Neural cell (in vitro differentiated cells): ENCODE measurements around the gene GRID1. TPM values are rescaled to one million over a fixed set of nuclear protein-coding genes. Genes with fewer than 3 reads are reported as not detected.

Experiments used
- H2AFZ ChIP-seq: fragments of 200-600, 300-800 bp; sonication (generic), shearing (Covaris generic); 2 replicates; pipeline ENCODE4 v1.6.0; 2014; ENCODE audit warnings: low read depth, mild to moderate bottlenecking, antibody characterized with exemption, low read length, moderate library complexity
- H3F3A ChIP-seq: fragments of 200-600 bp; shearing (Covaris generic); 2 replicates; pipeline ENCODE4 v1.6.1; 2016; ENCODE audit warnings: mild to moderate bottlenecking, moderate library complexity, mixed read lengths, antibody characterized with exemption, low read length; ENCODE audit not compliant: insufficient read depth, poor library complexity, severe bottlenecking
- H3K27ac ChIP-seq: fragments of 200-600, 300-800 bp; sonication (generic), shearing (Covaris generic); 2 replicates; pipeline ENCODE4 v1.5.1; 2014; ENCODE audit warnings: mild to moderate bottlenecking, low read length, moderate library complexity
- H3K27me3 ChIP-seq: fragments of 300-800, 200-600 bp; sonication (generic), shearing (Covaris generic); 2 replicates; pipeline ENCODE4 v1.6.0; 2014; ENCODE audit warnings: mild to moderate bottlenecking, low read depth, low read length, moderate library complexity; ENCODE audit not compliant: insufficient read depth
- H3K36me3 ChIP-seq: fragments of 300-800, 200-600 bp; sonication (generic), shearing (Covaris generic); 2 replicates; pipeline ENCODE4 v1.5.1; 2014; ENCODE audit warnings: mild to moderate bottlenecking, antibody characterized with exemption, low read length, moderate library complexity; ENCODE audit not compliant: insufficient read depth
- H3K4me2 ChIP-seq: fragments of 300-800, 200-600 bp; sonication (generic), shearing (Covaris generic); 2 replicates; pipeline ENCODE4 v1.6.0; 2014; ENCODE audit warnings: mild to moderate bottlenecking, low read length
- H3K4me3 ChIP-seq: fragments of 300-800, 200-600 bp; sonication (generic), shearing (Covaris generic); 2 replicates; pipeline ENCODE4 v1.5.1; 2014; ENCODE audit warnings: mild to moderate bottlenecking, low read length, moderate library complexity
- H3K79me2 ChIP-seq: fragments of 200-600 bp; shearing (Covaris generic); replicated peaks from 2 replicates; pipeline ENCODE4 v1.6.0; 2014; ENCODE audit warnings: mild to moderate bottlenecking, low read length, moderate library complexity; ENCODE audit not compliant: insufficient read depth
- H3K9ac ChIP-seq: fragments of 300-800, 200-600 bp; sonication (generic), shearing (Covaris generic); 2 replicates; pipeline ENCODE4 v1.6.1; 2016; ENCODE audit warnings: mild to moderate bottlenecking, low read length, mixed read lengths
- H3K9me2 ChIP-seq: fragments of 200-600 bp; shearing (Covaris generic); 2 replicates; pipeline ENCODE4 v1.6.1; 2016; ENCODE audit warnings: mild to moderate bottlenecking, low read length, mixed read lengths; ENCODE audit not compliant: insufficient read depth
- H3K9me3 ChIP-seq: fragments of 200-600, 300-800 bp; sonication (generic), shearing (Covaris generic); 2 replicates; pipeline ENCODE4 v1.6.1; 2016; ENCODE audit warnings: mild to moderate bottlenecking, mixed run types, low read length, moderate library complexity, mixed read lengths
- H4K20me1 ChIP-seq: fragments of 200-600 bp; shearing (Covaris generic); 2 replicates; pipeline ENCODE4 v1.6.1; 2016; ENCODE audit warnings: mild to moderate bottlenecking, mixed run types; ENCODE audit not compliant: insufficient read depth
- CTCF ChIP-seq: fragments of 450-650 bp; IDR thresholded peaks from 2 replicates; pipeline ENCODE4 v1.5.1; 2014; ENCODE audit warnings: antibody characterized with exemption, mild to moderate bottlenecking, moderate library complexity; ENCODE audit not compliant: poor library complexity, severe bottlenecking
- EP300 ChIP-seq: fragments of 450-650 bp; conservative IDR thresholded peaks from 2 replicates; pipeline ENCODE4 v1.6.1; 2014; ENCODE audit warnings: antibody characterized with exemption, mild to moderate bottlenecking, moderate library complexity; ENCODE audit not compliant: poor library complexity, severe bottlenecking
- EZH2 ChIP-seq: fragments of 200-600, 300-800 bp; shearing (Covaris generic), sonication (generic); IDR thresholded peaks from 2 replicates; pipeline ENCODE4 v1.6.1; 2014; ENCODE audit warnings: antibody characterized with exemption, low read length, borderline replicate concordance, mild to moderate bottlenecking; ENCODE audit not compliant: insufficient read depth, poor library complexity, severe bottlenecking
- MXI1 ChIP-seq: fragments of 450-650 bp; conservative IDR thresholded peaks from 2 replicates; pipeline ENCODE4 v1.6.1; 2014; ENCODE audit warnings: antibody characterized with exemption, mild to moderate bottlenecking; ENCODE audit not compliant: poor library complexity, severe bottlenecking
- POLR2AphosphoS5 ChIP-seq: IDR thresholded peaks from 2 replicates; pipeline ENCODE4 v1.6.1; 2012
- RAD21 ChIP-seq: fragments of 450-650 bp; conservative IDR thresholded peaks from 2 replicates; pipeline ENCODE4 v1.6.1; 2014; ENCODE audit warnings: antibody characterized with exemption, mild to moderate bottlenecking, moderate library complexity
- SMC3 ChIP-seq: fragments of 450-650 bp; conservative IDR thresholded peaks from 2 replicates; pipeline ENCODE4 v1.6.1; 2014; ENCODE audit warnings: antibody characterized with exemption, mild to moderate bottlenecking, moderate library complexity; ENCODE audit not compliant: poor library complexity
- TAF1 ChIP-seq: IDR thresholded peaks from 2 replicates; pipeline ENCODE4 v1.6.1; 2012; ENCODE audit warnings: low read depth
- polyA plus RNA-seq: library from polyadenylated mRNA; depleted of rRNA; stranded (reverse); fragments of >200 nt; gene quantifications from 2 replicates; pipeline ENCODE4 v1.2.3, GENCODE V29; 2014
- TF ChIP-seq, protein P1 (sequence below): IDR thresholded peaks from 2 replicates; pipeline ENCODE4 v1.6.1; 2012; ENCODE audit warnings: borderline replicate concordance

Gene GRID1
- polyA plus RNA-seq, 1 donor from 2014 or later: 7.3 TPM

DNA sequence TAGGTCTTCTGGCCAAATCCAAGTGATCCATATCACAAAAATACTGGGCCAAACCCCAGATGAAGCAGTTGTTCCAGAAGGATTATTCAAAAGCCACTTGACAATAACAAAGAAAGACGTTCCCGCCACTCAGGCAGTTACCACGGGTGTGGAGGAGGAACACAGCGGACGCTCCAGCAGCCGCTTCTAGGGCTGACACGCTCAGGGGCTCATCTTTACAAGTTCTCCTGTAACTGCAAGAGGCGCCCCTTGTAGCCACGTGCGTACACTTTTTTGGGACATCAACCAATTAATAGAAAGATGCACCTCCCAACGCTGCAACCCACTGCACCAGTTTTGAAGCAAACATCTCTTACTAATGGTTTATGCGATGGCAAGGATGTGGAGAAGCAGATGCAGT is 159.4 kb downstream of the GRID1 start:
- H3K9ac ChIP-seq: no peak overlapping the region
- no peaks in the 10 kb centered on the region for H3K36me3 ChIP-seq
- no peak overlapping the region for H2AFZ ChIP-seq
- H3K27ac ChIP-seq: no peak overlapping the region
- no peak for TF ChIP-seq RAD21
- TF ChIP-seq EP300: no peak
- TF ChIP-seq, protein P1, sequence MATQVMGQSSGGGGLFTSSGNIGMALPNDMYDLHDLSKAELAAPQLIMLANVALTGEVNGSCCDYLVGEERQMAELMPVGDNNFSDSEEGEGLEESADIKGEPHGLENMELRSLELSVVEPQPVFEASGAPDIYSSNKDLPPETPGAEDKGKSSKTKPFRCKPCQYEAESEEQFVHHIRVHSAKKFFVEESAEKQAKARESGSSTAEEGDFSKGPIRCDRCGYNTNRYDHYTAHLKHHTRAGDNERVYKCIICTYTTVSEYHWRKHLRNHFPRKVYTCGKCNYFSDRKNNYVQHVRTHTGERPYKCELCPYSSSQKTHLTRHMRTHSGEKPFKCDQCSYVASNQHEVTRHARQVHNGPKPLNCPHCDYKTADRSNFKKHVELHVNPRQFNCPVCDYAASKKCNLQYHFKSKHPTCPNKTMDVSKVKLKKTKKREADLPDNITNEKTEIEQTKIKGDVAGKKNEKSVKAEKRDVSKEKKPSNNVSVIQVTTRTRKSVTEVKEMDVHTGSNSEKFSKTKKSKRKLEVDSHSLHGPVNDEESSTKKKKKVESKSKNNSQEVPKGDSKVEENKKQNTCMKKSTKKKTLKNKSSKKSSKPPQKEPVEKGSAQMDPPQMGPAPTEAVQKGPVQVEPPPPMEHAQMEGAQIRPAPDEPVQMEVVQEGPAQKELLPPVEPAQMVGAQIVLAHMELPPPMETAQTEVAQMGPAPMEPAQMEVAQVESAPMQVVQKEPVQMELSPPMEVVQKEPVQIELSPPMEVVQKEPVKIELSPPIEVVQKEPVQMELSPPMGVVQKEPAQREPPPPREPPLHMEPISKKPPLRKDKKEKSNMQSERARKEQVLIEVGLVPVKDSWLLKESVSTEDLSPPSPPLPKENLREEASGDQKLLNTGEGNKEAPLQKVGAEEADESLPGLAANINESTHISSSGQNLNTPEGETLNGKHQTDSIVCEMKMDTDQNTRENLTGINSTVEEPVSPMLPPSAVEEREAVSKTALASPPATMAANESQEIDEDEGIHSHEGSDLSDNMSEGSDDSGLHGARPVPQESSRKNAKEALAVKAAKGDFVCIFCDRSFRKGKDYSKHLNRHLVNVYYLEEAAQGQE: no peak
- TF ChIP-seq MXI1: no peak
- no peak for TF ChIP-seq TAF1
- TF ChIP-seq EZH2: no peak
- TF ChIP-seq SMC3: no peak
- TF ChIP-seq CTCF: no peak
- TF ChIP-seq POLR2AphosphoS5: no peak
- H4K20me1 ChIP-seq: no peaks in the 10 kb centered on the region
- H3K27me3 ChIP-seq: no peaks in the 10 kb centered on the region
- H3F3A ChIP-seq: no peaks in the 10 kb centered on the region
- no peaks in the 10 kb centered on the region for H3K79me2 ChIP-seq
- H3K4me2 ChIP-seq: no peak overlapping the region
- H3K9me2 ChIP-seq: no peaks in the 10 kb centered on the region
- H3K9me3 ChIP-seq: no peaks in the 10 kb centered on the region
- no peak overlapping the region for H3K4me3 ChIP-seq

DNA sequence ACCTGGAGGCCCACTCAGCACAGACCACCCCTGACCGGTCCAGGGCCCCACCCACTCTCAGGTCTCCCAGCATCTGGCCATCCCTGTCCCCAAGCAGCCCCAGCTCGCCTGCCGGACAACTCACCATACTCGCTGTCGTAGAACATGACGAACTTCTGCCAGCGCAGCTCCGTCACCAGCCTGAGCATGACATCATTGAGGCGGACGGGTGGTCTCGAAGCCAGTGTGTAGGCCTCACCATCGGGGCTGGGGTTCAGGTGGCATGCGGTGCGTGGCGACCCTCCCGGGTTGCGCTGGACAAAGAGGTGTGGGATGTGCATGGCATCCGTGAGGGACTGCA is 160.4 kb downstream of the GRID1 start:
- no peak overlapping the region for H3K9ac ChIP-seq
- no peaks in the 10 kb centered on the region for H3K9me2 ChIP-seq
- H3K27me3 ChIP-seq: no peaks in the 10 kb centered on the region
- no peaks in the 10 kb centered on the region for H3K36me3 ChIP-seq
- TF ChIP-seq MXI1 (no peak), TAF1 (no peak), POLR2AphosphoS5 (no peak), SMC3 (no peak), CTCF (no peak), EP300 (no peak), RAD21 (no peak), EZH2 (no peak)
- TF ChIP-seq, protein P1: no peak
- H3K9me3 ChIP-seq: no peaks in the 10 kb centered on the region
- H2AFZ ChIP-seq: no peak overlapping the region
- no peaks in the 10 kb centered on the region for H4K20me1 ChIP-seq
- no peak overlapping the region for H3K4me3 ChIP-seq
- H3F3A ChIP-seq: no peaks in the 10 kb centered on the region
- no peak overlapping the region for H3K27ac ChIP-seq
- H3K79me2 ChIP-seq: no peaks in the 10 kb centered on the region
- no peak overlapping the region for H3K4me2 ChIP-seq
